Choroid plexus epithelial cell (primary cell): ENCODE results near the gene GIMAP2.
"Not testable (repeated sequence)": the region's sequence is repeated elsewhere in the genome, so short reads cannot be mapped to it uniquely, and the experiment has no call there.

Source experiments
- DNase-seq: peaks from one replicate; pipeline ENCODE4 v3.0.0-alpha.2; 2010; ENCODE audit warnings: low read depth
- H3K4me3 ChIP-seq: 2 replicates; pipeline ENCODE4 v1.5.1; 2011; ENCODE audit warnings: low read depth, mild to moderate bottlenecking, control low read depth, low read length, moderate library complexity
- TF ChIP-seq, protein P1 (sequence below): conservative IDR thresholded peaks from 2 replicates; pipeline ENCODE4 v1.5.1; 2011; ENCODE audit warnings: low read depth, mild to moderate bottlenecking, control low read depth, inconsistent platforms, low read length, moderate library complexity

The GIMAP2 gene

DNA sequence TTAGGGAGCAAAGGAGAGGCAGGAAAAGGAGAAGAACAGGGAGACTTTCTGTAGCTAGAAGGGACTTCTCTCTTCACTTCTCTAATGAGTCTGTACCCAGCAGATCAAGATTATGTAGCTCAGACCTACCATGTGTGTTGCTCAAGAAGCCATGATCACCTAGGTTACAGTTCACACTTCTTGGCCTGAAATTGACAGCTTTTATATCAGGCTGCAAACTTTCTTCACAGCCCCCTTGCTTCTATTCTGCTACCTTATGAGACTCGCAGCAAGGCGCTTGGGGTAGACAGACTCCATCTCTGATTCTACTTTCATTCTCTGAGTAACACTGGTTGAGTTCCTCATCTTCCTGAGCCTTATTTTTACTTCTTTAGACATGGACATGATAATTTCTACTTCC, 19.6 kb upstream of the GIMAP2 start:
- no peak for DNase-seq
- H3K4me3 ChIP-seq, result no peak overlapping the region
- TF ChIP-seq, protein P1, sequence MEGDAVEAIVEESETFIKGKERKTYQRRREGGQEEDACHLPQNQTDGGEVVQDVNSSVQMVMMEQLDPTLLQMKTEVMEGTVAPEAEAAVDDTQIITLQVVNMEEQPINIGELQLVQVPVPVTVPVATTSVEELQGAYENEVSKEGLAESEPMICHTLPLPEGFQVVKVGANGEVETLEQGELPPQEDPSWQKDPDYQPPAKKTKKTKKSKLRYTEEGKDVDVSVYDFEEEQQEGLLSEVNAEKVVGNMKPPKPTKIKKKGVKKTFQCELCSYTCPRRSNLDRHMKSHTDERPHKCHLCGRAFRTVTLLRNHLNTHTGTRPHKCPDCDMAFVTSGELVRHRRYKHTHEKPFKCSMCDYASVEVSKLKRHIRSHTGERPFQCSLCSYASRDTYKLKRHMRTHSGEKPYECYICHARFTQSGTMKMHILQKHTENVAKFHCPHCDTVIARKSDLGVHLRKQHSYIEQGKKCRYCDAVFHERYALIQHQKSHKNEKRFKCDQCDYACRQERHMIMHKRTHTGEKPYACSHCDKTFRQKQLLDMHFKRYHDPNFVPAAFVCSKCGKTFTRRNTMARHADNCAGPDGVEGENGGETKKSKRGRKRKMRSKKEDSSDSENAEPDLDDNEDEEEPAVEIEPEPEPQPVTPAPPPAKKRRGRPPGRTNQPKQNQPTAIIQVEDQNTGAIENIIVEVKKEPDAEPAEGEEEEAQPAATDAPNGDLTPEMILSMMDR, result no peak

DNA sequence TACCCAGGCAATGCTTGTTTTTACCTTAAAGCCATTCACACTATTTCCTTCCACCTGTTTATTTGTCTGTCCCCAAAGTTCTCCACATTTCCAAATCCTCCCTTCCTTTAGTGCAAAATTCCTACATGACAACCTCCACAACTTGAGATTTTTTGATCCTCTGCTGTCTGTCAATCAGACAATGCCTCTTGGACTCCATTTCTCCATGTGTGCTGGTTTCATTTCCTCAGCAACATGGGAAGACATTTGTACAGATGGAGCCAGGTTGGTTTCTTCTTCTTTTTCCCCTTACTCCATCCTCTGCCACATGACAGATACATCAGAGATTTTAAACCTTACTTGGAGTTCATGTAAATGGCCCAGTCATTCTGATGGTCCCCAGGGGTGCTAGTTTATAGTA, 19.1 kb upstream of the GIMAP2 start:
- no peak for DNase-seq
- H3K4me3 ChIP-seq, result no peak overlapping the region
- TF ChIP-seq, protein P1, result no peak

DNA sequence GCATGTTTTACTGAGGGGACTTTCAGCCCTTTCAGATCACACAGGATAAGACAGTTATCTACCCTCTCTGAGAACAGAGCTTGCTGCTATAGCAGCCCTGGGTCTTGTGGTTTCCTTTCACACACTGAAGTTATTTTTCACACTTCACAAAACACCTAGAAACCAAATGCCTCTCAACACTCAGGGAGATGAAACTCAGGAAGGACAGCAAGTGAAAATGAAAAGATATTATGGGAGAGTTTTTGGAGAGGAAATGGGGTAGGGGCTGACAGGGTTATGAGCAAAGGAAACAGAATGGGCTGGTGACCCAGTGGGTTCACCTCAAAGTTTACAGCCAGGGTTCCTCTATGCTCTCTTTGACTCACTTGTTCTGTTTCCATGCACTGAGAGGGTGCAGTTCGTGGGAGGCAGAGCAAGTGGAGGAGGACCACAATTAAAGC, 17.0 kb upstream of the GIMAP2 start:
- no peak for DNase-seq
- TF ChIP-seq, protein P1, result no peak
- no peak overlapping the region for H3K4me3 ChIP-seq

DNA sequence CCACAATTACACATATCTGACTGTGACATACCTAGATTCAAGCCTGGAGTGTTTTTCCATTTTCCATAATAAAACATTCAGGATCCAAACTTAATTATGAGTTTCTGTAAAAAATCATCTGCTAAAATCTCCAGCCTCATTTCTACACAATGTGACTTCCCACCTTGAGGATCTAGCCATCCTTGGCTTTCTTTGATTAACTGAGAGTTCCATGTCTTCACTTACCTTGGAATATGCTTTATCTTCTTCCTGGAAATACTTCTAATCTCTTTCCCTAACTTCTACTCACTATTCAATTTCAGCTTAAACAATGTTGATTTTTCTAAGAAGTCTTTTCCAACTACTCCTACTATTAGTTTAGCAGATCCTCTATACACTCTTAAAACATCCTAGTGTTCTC, 16.5 kb upstream of the GIMAP2 start:
- no peak overlapping the region for H3K4me3 ChIP-seq
- DNase-seq, result no peak
- TF ChIP-seq, protein P1, result no peak

DNA sequence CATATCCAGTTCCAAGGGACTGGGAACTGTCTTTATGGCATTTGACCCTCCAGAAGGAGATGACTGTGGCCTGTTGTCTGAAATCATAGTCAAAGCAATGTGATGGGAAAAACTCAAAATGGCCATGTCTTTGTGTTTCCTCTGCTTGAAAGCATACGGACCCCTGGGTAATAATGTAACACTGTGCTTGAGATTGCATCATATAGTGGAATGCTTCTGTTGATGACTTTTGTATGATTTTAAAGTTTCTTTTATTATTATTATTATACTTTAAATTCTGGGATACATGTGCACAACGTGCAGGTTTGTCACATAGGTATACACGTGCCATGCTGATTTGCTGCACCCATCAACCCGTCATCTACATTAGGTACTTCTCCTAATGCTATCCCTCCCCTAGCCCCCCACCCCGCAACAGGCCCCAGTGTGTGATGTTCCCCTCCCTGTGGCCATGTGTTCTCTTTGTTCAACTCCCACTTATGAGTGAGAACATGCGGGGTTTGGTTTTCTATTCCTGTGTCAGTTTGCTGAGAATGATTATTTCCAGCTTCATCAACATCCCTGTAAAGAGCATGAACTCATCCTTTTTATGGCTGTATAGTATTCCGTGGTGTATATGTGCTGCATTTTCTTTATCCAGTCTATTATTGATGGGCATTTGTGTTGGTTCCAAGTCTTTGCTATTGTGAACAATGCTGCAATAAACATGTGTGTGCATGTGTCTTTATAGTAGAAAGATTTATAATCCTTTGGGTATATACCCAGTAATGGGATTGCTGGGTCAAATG, 13.5 kb upstream of the GIMAP2 start:
- not testable (repeated sequence) for H3K4me3 ChIP-seq

DNA sequence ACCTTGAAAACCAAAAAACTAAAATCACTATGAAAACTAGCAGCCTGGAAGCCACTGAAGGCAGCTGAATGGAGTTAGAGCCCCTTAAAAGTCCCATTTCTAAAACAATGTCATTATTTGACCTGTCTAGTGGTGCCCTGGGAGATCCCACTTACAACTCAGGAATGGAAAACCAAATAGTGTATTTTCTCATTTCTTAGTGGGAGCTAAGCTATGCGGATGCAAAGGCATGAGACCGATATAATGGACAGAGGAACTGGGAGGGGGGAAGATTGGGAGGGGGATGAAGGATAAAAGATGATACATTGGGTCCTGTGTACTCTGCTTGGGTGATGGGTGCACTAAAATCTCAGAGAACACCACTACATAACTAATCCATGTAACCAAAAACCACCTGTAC, 9.8 kb upstream of the GIMAP2 start:
- H3K4me3 ChIP-seq, result no peak overlapping the region
- DNase-seq, result no peak
- TF ChIP-seq, protein P1, result no peak

More for the DNA sequence above, 13.5 kb upstream of the GIMAP2 start:
- not testable (repeated sequence) for DNase-seq

DNA sequence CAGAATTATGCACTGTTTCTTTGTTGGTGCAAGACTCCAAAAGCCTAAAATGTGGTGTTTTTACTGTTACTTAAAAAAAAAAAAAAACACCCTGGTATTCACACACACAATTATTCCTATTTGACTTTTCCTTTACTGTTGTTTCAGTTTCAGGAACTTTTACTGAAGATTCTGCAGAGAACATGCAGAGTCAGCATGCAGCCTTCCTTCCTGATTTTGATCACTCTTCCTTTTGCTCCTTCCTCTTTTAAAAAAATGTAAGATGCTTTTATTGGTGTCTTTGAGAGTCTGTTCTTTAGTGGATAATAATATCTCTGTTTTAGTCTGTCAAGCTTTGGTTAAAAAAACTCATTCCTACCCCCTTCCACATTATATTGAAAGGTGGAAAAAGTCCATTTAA, 9.2 kb upstream of the GIMAP2 start:
- DNase-seq, H3K4me3 ChIP-seq: not testable (repeated sequence)

DNA sequence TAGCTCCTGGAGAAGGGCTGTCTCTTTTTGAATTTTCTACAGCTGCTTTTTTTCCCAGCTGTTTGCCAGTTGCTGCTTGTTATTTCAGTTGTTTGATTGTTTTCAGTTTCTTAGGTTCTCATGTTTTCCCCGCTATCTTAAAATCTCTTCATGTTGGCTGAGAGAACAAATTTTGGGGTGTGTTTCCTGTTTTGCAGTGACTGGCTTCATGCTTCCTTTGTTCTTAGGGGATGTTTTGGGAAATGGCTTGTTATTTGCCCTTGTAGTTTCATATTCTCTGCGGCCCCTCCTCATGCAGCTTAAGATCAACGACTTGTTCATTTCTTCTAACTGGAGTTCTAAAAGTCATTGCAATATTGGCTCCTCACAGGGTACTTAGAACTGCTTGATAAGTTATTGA, 8.7 kb upstream of the GIMAP2 start:
- H3K4me3 ChIP-seq, DNase-seq: not testable (repeated sequence)

DNA sequence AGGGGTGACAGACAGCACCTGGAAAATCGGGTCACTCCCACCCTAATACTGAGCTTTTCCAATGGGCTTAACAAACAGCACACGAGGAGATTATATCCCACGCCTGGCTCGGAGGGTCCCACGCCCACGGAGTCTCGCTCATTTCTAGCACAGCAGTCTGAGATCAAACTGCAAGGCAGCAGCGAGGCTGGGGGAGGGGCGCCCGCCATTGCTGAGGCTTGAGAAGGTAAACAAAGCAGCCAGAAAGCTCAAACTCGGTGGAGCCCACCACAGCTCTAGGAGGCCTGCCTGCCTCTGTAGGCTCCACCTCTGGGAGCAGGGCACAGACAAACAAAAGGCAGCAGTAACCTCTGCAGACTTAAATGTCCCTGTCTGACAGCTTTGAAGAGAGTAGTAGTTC, 6.9 kb upstream of the GIMAP2 start:
- H3K4me3 ChIP-seq, DNase-seq: not testable (repeated sequence)

DNA sequence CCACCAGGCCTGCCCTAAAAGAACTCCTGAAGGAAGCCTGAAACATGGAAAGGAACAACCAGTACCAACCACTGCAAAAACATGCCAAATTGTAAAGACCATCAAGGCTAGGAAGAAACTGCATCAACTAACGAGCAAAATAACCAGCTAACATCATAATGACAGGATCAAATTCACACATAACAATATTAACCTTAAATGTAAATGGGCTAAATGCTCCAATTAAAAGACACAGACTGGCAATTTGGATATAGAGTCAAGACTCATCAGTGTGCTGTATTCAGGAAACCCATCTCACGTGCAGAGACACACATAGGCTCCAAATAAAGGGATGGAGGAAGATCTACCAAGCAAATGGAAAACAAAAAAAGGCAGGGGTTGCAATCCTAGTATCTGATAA, 5.1 kb upstream of the GIMAP2 start:
- DNase-seq, H3K4me3 ChIP-seq: not testable (repeated sequence)
